Measurements from ENCODE around the gene STRA6.

STRA6 gene

DNA sequence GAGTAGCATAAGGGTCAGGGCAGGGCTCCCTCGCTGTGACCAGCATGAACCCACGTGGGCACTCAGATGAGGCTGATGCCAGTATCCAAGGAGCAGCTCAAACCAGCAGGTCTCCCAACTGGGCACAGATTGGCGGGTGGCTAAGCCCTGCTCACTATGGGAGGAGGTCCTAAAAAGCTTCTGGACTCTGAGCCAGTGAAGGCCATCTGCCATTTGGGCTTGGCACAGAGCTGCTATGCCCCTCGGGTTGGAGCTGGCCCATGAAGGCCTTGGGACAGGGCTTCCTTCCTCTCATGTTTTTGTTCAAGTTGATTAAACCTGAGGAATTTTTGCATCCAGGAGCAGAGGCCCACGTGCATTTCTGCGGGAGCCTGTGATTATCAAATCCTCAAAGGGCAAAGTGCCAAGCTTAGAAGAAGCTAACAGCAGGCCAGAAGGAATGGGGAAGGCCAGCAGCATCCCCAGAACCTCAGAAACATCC is 4.3 kb upstream of the STRA6 start:
- DNase-seq, result no peak

DNA sequence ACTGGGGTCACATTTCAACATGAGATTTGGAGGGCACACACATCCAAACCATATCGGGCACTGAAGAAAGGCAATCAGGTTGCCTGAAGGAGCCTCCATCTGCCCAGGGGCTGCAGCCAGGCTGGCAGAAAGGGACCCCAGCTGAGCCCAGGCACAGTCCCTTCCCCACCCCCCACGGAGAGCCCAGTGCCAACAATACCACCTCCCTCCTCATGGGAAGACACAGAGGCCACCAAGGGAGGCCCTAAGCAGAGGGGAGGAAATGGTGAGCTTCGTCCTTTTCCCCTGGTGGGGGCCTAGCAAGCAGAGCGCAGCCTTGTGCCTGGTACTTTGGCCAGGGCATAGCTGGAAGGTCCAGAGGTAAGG is 3.0 kb upstream of the STRA6 start:
- DNase-seq, result no peak

DNA sequence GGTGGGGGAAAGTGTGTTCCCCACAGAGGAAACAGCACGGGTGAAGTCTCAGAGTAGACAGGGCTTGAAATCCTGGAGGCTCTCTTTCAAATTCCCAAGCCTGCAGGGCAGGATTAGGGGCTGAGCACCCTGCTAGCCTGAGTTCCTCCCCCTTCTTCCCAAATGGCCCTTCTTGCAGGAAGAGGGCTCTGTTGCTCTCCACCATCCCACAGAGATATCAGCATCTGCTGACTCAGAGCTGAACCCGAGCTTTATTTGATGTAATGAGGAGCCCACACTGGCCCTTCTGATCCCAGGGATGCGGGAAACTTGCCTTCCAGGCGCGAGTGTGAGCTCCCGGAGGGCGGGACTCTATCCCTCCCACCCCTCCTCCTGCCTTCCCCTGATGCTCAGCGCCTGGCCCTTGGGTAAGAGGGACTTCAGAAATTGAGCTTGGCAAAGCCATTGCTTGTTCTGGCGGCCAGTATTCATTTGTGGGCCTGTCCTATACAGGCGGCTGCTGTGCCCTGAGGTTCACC is 1.4 kb upstream of the STRA6 start:
- no peak for DNase-seq

DNA sequence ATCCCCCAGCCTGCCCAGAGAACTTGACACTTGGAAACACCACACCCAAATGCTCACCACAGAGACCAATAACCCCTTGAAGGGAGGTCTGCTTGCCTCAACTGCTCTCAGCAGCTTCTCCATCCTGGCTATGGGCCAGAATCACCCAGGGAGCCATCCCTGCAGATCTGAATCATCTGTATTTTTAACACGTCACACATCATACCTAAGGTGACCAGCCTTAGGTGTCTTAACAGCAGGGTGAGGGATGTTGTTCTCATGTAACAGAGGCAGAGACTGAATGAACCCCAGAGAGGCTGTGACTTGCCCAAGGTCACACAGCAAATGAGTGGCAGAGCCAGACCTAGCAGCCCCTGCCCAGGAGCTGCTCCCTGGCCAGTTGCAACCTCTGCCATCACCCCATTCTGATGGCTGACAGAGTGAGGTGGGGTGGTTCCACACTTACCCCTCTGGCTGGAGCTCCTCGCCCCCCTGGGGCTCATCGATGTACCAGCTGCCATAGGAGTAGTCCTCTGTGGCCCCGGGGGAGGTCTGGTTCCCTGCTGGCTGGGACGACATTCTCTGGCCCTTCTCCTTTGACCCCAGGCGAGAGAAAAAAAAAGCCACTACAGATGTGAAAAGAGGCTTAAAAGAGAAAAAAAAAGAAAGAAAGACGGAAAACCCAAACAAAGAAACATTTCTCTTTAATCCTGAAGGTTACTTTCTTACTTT is 722 bp downstream of the STRA6 start:
- DNase-seq, result no peak

DNA sequence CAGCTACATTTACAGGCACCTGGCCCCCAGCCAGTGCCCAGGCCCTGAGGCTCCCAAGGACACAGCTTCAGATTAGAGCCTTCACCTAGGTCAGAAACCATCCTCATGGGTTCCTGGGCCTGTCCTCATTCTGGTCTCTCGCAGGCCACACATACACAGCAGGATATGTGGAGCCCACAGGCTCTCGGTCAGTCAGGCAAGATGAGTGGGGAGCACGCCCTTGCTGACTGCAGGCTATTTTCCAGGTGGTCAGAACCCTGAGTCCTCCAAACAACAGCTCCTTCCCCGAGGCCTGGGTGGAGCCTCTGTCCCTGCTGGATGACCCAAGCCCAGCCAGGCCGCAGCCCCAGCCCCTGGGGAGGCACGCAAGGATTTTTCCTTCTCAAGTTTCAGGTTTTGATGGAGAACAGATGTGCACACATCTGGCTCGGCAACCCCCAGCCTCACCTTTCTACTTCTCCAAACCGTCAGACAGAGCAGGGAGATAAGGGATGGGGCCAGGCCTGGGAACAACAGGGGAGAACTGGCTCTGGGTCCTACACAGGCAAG is 1.6 kb downstream of the STRA6 start:
- no peak for DNase-seq

DNA sequence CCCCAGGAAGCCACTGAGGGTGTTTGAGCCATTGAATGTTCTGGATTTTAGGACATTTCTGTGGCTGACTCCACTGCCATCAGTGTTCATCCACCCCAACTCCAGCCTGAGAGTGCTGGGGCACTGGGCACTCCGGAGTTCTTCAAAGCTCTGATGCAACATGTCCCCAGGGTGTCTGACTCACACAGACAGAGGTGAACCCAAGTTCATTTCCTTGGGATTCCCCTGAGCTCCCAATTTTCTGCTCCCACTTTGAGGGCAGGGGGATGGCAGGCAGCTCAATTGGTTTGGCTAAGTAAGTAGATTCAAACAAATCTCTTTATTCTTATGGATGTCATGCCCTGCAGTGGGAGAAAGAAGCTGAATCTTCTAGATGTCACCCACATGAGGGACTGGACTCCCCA is 2.2 kb downstream of the STRA6 start:
- no peak for DNase-seq

DNA sequence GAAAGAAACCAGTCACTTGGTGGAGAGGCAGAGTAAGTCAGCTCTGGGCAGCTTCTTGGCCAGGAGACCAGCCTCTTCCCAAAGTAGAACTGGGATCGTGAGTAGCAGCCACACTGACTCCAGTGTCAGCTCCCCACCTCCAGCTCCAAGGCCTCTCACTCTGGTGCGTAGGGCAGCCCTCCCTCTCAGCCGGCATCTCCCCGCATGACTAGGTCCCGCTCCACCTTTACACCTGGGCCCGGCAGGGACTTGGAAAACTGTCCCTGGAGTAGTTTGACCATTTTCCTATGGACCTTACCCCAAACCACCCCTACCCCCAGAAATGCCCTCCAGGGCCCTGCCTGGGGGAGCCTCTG is 3.3 kb downstream of the STRA6 start:
- no peak for DNase-seq

DNA sequence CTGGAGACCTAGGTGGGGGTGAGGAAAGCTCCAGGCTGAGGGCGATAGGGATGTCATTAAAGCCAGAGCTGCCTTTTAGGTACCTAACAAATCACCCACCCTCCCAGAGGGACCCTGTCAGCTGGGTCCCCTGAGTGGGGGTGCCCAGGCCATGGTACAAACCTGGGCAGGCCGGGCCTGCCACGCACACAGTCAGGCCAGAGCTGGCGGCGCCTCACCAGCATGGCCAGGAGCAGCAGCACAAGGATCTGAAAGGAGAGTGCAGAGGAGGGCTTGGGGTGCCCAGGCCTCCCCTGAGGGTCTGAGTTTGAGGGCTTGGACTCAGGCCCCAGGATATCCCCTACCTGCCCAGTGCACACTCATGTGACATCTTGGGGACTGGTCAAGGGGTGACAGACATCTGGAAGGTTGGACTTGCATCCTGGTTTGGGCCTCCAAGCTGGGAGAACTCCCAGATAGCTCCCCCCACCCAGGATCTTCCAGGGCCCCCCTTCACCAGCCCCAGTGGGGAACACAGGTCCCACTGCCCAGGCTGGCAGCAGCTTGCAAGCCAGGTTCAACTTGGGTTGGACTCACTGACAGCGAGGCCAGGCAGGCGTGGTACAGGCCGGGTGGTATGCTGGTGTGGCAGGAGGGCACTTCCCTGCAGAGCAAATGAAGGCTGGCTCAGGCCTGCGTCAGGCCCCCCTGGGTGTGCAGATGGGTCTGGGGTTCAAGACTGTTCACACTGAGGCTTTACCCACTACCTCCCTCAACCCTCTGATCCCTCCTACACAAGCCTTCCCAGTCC is 5.2 kb downstream of the STRA6 start:
- no peak for DNase-seq

DNA sequence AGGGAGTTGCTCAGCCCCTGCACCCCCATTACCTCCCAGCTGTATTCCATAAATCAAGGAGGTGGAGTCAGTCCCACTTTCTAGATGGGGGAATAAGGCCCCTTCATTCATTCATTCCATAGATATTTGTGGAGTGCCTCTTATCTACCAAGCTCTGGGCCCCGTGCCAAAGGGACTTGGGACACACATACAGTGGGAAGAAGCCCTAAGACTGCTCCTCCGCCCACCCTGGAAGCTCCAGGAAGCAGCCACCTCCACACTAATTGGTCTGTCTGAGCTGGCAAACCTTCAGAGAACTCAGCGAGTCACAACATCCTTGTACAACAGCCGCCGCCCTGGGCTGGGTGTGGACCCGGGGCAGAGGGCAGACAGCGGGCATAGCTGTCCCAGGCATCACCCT is 6.4 kb downstream of the STRA6 start:
- DNase-seq, result no peak

DNA sequence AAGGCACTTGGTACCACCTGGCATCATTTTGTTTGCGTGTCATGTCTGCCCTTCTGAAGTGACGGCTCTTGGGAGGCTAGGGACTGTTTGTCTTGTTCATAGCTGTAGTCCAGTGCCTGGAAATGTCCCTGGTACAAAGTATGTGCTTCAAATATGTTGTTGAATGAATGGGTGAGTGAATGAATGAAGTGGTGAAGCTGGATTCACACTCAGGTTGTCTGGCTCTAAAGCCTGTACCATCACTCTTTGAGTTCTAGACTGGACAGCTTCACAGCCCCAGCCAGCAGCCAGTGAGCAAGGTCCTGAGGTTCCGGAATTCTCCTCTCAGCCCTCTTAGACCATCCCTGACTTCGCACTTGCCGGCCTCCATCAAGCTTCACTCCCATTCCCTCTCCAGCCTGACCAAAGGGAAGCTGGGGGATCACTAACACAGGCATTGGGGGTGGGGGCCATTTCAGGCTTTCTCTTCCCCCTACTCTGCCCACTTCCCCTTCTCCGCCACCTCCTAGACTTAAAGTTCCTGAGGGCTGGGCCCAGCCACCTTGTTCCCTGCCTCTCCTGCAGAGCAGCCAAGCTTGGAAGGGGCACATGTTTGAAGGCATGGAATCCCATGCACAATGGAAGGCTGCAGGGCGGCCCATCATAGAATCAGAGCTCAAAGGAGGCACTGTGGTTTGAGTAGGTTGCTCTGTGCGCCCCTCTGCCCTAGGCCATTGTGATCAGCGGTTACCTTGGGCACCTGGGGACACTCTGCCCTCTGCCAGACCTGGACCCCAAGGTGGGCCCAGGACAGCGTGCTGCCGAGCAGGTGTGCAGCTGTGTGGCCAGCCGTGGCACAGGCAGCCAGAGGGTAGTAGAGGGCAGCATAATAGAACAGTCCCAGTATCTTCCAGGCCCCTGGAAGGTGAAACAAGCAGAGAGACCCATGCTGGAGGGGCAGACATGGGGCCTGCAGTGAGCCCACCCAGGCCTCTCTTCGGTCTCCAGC is 7.7 kb downstream of the STRA6 start:
- no peak for DNase-seq

DNA sequence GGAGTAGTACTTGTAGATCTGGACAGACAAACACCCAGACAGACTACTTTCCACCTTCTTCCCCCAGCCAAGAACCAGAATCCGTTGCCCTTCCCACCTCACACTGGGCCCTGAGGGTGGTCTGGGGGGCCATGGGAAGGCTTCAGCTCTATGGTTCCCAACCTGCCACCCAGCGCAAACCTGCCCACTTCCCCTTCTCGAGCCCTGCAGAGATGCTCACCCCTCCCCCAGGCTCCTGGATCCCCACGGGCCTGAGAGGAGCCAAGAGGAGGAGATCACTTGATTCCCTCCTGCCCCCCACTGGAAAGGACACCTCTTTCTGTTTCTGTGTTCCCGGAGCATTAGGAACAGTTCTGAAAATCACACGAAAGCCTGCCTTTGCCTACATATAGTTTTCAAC is 8.7 kb downstream of the STRA6 start:
- no peak for DNase-seq

DNA sequence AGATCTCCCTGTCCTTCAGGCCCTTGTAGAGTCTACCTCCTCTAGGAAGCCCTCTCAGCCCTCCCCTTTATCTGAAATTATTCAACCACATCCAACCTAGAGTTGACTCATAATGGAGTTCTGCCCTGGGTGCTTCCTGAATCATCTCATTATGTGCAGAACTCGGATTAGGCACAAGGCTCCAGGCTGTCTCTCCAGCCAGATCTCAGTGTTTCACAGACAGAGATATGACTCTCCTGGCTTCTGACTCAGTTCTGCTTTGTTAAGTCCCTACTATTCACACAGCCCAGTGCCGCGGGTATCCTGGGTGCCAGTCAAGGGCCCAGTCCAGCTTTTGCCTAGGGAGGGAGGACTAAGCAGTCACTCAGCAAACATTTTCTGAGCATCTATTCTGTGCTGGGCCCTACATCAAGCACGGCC is 9.3 kb downstream of the STRA6 start:
- no peak for DNase-seq

DNA sequence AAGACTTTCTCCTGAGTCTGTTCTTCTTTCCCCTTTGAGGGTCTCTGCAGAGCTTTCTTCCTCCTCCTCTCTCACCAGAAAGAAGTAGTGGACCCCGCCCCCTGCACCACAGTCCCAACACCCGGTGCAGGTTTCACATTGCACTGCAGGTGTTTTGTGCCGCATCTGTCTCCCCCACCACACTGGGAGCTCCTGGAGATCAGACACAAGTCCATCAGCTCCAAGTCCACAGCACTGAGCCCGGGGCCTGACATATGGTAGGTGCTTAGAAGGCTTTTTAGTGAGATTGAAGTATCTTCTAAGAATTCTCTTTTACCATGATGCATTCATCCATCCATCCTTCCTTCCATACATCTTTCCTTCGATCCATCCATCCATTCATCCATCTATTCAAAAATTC is 9.8 kb downstream of the STRA6 start:
- DNase-seq, result no peak

DNA sequence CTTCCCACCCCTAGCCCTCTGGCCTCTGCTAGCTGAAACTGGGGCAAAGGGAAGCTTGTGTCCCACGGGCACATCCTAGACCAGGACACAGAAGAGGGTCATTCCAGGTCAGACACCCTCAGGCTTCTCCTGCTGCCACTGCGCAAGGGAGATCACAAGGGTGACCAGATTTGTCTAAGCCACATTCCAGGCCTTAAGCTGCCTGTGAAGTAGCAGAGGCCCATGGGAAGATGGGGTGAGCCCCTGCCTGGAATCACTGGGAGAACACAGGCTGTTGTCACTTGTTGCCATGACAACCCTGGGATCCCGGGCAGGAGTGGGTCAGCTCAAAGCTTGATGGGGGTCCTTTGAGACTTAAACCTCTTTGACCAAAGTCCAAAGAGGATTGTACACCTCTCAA is 10.8 kb downstream of the STRA6 start:
- no peak for DNase-seq

DNA sequence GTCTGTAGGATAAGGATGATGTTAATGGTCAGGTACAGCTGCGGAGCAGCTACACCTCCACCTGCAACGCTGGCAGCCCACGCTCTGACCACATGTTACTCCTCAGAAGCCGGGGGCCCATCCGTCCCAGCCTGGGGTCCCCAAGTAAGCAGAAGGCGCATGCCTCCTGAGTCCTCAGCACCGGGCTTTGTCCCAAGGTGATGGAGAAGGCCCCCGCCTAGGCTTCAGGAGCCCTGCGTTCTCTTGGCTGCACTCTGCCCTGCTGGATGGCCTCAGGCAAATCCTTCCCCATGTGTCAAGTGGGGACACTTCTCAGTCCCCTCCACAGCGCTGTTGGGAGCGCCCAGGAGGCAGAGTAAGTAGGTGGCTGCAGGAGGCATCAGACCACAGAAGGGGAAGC is 14.4 kb downstream of the STRA6 start:
- DNase-seq, result no peak

DNA sequence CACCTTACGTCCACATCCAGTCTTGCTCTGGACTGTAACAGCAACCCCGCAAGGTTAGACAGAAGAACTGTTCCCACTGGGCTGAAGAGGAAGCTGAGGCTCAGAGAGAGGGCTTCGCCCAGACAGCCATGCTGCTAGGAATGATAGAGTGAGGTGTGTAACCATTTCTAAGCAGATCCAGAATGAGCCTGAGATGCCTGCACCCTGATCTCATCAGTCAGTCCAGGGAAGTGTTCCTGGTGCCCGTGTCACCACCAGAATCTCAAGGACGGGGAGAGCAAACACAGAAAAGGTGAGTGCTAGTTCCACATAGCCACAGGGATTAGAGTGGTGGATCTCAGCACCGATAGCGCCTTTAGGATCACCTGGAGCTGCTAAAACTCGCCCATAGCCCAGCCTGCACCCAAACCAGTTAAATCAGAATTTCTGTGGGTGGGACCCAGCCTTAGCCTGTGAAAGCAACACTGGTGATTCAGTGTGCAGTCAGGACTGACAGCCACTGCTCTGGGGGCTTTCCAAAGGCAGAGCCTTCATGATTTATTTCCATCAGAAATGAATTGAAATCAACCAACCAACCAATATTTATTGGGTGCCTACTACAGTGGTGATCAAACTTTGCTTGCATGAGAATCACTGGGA is 16.8 kb downstream of the STRA6 start:
- no peak for DNase-seq

DNA sequence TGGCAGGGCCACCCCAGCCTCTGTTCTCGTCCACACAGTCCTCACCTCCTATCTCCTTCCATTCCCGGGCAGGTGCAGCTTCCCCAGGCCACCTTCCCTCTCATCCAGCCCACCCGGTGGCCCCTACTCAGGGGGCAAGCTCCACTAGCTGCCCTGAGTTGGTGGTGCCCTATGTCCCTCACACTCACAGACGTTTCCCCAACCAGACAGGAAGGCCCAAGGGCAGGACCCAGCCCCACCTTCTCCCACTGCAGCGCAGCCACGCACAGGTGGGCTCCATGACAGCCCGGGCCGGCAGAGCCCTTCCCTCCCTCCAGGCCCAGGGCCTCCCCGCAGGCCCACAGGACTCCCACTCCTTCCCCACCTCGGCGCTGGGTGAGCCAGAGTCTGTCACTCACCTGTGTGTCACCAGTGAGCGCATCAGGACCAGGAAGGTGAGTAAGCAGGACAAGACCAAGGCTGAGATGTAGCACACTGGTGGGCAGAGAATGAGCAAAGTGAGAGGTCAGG is 17.9 kb downstream of the STRA6 start:
- DNase-seq, result no peak

DNA sequence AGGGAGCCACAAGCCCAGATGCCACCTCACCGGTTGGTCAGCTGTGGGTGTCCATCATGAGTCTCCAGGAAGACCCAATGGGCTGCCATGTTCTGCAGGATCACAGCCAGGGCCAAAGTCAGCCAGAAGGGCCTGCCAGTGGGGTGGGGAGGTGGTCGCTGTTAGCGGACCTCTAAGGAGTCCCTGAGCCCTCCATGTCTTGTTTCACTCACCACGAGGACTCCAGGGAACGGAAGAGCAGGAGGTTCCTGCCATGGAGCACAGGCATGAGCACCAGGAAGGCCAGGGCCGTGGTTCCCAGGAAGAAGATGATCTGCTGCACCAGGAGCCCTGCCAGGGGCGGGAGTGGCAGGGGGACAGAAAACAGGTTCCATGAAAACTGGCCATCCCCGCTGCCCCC is 20.5 kb downstream of the STRA6 start:
- DNase-seq, result no peak

DNA sequence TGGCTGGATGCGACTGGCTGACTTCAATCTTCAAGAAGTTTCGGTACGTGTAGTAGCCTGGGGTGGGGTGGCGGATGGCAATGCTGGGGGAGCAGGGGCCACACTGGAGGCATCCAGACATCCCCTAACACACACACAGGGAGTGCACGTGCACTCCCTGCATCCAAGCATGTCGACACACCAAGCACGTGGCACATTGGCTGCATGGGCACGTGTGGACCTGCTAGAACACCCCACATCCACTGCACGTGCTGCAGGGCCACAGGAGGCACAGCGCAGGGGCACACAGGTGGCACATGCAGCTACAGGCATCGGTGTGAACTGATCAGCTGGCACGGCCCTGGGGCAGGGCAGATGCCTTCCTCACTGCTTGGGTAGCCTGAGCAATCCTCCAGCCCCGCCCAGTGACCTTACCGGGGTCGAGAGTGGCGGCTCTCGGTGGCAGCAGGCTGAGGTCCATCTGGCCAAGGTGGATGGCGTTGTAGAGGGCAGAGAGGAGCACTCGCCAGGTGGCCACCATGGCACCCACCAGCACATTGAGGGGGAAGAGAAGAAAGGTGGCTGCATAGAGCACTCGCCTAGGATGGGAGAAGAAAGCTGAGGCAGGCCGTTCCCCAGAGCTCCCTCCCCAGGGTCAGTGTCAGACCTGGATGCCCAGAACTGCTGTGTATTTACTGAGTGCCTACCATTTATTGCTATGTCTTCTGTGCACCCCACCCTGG is 21.5 kb downstream of the STRA6 start:
- no peak for DNase-seq

DNA sequence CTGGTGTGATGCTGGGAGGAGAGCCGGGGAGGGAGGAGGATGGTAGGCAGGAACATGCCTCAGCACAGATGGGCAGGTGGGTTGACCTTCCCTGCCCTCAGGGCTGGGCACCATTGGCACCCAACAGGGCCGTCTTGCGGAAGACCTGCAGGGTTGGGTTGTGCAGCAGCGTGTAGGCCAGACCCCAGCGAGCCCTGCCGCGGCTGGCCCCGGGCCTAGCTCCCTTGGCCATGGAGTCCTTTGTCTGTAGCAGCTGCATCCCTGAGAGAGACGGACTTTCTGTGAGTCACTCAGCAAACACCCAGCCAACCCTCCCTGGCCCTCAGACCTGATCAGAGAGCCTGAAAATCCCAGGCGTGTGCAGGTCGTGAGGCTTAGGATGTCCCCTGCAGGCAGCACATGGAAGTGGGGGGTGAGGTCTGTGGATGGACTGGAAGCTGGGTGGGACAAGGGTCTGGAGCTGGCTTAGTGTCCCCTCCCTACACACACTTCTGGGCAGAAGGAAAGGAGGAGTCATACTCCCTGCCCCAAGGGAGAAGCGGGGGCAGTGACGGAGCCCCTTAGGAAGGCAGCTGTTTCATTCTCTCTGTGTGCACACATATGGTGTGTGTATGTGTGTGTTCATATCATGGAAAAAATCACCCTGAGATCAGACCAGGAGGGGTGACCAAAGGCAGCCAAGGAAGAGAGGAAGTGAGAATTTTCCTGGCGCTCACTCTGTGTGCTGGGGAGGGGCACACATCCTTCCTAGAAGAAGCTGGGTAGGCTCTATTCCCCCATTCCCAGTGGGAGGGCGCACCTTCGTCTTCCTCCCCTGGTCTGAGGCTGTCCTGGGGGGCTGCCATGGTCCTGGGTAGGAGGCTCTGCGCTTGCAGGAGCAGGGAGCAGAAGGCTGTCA is 22.4 kb downstream of the STRA6 start:
- DNase-seq, result no peak

All from activated gamma-delta T cell (primary cell).